MCF 10A (cell line): ENCODE data around the gene UNC13C. TPM values are rescaled to one million over a fixed set of nuclear protein-coding genes. Genes with fewer than 3 reads are reported as not detected.
A peak's percentile ranks its signal among the peaks of the same experiment; 100 is the strongest.

Experiments used
- BruUV-seq: library from RNA; stranded (reverse); fragments of 400-500 nt; replicated peaks from 2 replicates; lab custom pipeline; 2021; lab: Mats Ljungman, UMichigan
- CTCF ChIA-PET: fragments of 300-600 bp; sonication (Branson Sonifier 250); formaldehyde crosslinking; extraction: SDS; loops from one replicate; lab custom pipeline; 2021; ENCODE audit warnings: antibody characterized with exemption, inconsistent platforms; lab: Yijun Ruan, JAX
- POLR2A ChIA-PET: fragments of 300-600, 350-650 bp; sonication (Branson Sonifier 250); formaldehyde crosslinking; extraction: SDS; loops from one replicate; lab custom pipeline; 2020; ENCODE audit warnings: antibody characterized with exemption, inconsistent platforms; lab: Yijun Ruan, JAX
- DNase-seq: peaks from one replicate; pipeline ENCODE4 v3.0.0-alpha.2; 2018; ENCODE audit not compliant: unreplicated experiment
- H3K27ac Mint-ChIP-seq: one replicate; pipeline ENCODE4 v1.8.0; 2022; ENCODE audit warnings: mild to moderate bottlenecking, low read depth, mixed read lengths; ENCODE audit not compliant: unreplicated experiment
- H3K27me3 Mint-ChIP-seq: one replicate; pipeline ENCODE4 v1.8.0; 2022; ENCODE audit warnings: mixed read lengths; ENCODE audit not compliant: insufficient read depth, unreplicated experiment
- H3K36me3 Mint-ChIP-seq: one replicate; pipeline ENCODE4 v1.8.0; 2022; ENCODE audit warnings: mild to moderate bottlenecking, moderate library complexity, mixed read lengths; ENCODE audit not compliant: insufficient read depth, unreplicated experiment
- H3K4me1 Mint-ChIP-seq: one replicate; pipeline ENCODE4 v1.8.0; 2022; ENCODE audit warnings: mixed read lengths; ENCODE audit not compliant: insufficient read depth, unreplicated experiment
- H3K4me3 Mint-ChIP-seq: one replicate; pipeline ENCODE4 v1.8.0; 2022; ENCODE audit warnings: mild to moderate bottlenecking, moderate library complexity, mixed read lengths; ENCODE audit not compliant: unreplicated experiment
- H3K9me3 Mint-ChIP-seq: one replicate; pipeline ENCODE4 v1.8.0; 2022; ENCODE audit warnings: mixed read lengths; ENCODE audit not compliant: unreplicated experiment
- CTCF ChIP-seq: fragments of 200-600 bp; IDR thresholded peaks from one replicate; pipeline ENCODE4 v1.8.0; 2022; ENCODE audit warnings: antibody characterized with exemption, mild to moderate bottlenecking; ENCODE audit not compliant: unreplicated experiment
- intact Hi-C: fragments of 100-400 bp; cut with micrococcal nuclease; formaldehyde crosslinking; loops from 2 replicates; pipeline ENCODE4 v1.14.1; 2022
- total RNA-seq: library from RNA; stranded (reverse); gene quantifications from 2 replicates; pipeline ENCODE4 v1.2.3, GENCODE V29; 2022

UNC13C gene
- total RNA-seq, 1 experiment from 2014 or later = not detected

- no peaks in the 10 kb centered on the region for H3K27me3 Mint-ChIP-seq
- no peak for TF ChIP-seq CTCF
- ChIA-PET POLR2A (no interaction called here), CTCF (interaction anchor here (0.7 kb wide), 1 partner anchor 1453 kb away, joined by 3 read pairs; no protein-coding TSS in a partner anchor)
- BruUV-seq = no TSS peak
- H3K27ac Mint-ChIP-seq = no peak overlapping the region
- no peaks in the 10 kb centered on the region for H3K36me3 Mint-ChIP-seq
- no peaks in the 10 kb centered on the region for H3K4me1 Mint-ChIP-seq
- no peak for DNase-seq
- no peak overlapping the region for H3K4me3 Mint-ChIP-seq
- no peaks in the 10 kb centered on the region for H3K9me3 Mint-ChIP-seq
- intact Hi-C loops = no loop called here
Measured at GRCh38 chr15:54187325-54187724, 209.1 kb downstream of the UNC13C start.

- DNase-seq = no peak
- H3K9me3 Mint-ChIP-seq = peaks cover 19% of the 10 kb centered on the region
- no peaks in the 10 kb centered on the region for H3K27me3 Mint-ChIP-seq
- no peak for TF ChIP-seq CTCF
- CTCF ChIA-PET = no interaction called here
- POLR2A ChIA-PET = no interaction called here
- no peak overlapping the region for H3K27ac Mint-ChIP-seq
- H3K4me3 Mint-ChIP-seq = no peak overlapping the region
- intact Hi-C loops = no loop called here
- no peaks in the 10 kb centered on the region for H3K4me1 Mint-ChIP-seq
- no peaks in the 10 kb centered on the region for H3K36me3 Mint-ChIP-seq
- BruUV-seq = no TSS peak
Measured at GRCh38 chr15:54197995-54198394, 219.8 kb downstream of the UNC13C start.

GRCh38 chr15:54206586-54207321 is 228.5 kb downstream of the UNC13C start:
- Mint-ChIP-seq H3K36me3 (no peaks in the 10 kb centered on the region), H3K4me3 (no peak overlapping the region), H3K9me3 (peaks cover 14% of the 10 kb centered on the region), H3K27ac (no peak overlapping the region), H3K27me3 (peaks cover 8% of the 10 kb centered on the region), H3K4me1 (no peaks in the 10 kb centered on the region)
- no TSS peak for BruUV-seq
- intact Hi-C loops = no loop called here
- POLR2A ChIA-PET = no interaction called here
- CTCF ChIA-PET = no interaction called here
- TF ChIP-seq CTCF = no peak
- DNase-seq = no peak

- intact Hi-C loops = no loop called here
- ChIA-PET POLR2A (no interaction called here), CTCF (no interaction called here)
- peak; percentile 1 for DNase-seq
- Mint-ChIP-seq H3K27me3 (peaks cover 21% of the 10 kb centered on the region), H3K36me3 (no peaks in the 10 kb centered on the region), H3K4me1 (no peaks in the 10 kb centered on the region), H3K27ac (no peak overlapping the region), H3K4me3 (no peak overlapping the region), H3K9me3 (peaks cover 8% of the 10 kb centered on the region)
- TF ChIP-seq CTCF = no peak
- BruUV-seq = no TSS peak
Measured at GRCh38 chr15:54208786-54209185, 230.5 kb downstream of the UNC13C start.
